Stimulated activated CD8-positive, alpha-beta memory T cell treated with anti-CD3 and anti-CD28 coated beads, Interleukin-7, amount 100 ng/mL, for 4 hours (primary cell): Measurements from ENCODE around the gene PNMA6F.
"Not testable (repeated sequence)": the region's sequence is repeated elsewhere in the genome, so short reads cannot be mapped to it uniquely, and the experiment has no call there.

Experiments
- DNase-seq, 2 donors: peaks; one replicate each; pipeline ENCODE4 v3.0.0-alpha.2; 2020; ENCODE audit warnings: low read depth in 2 of 2

The PNMA6F gene

GRCh38 chrX:153334654-153335295 is 13.2 kb upstream of the PNMA6F start:
- no peak for DNase-seq

GRCh38 chrX:153333821-153334653 is 12.5 kb upstream of the PNMA6F start, which contains the start of gene ZNF275:
Gene ZNF275 (plus strand): TSS chrX:153334153. CDS start chrX:153336680, 2,527 bp downstream.
- DNase-seq, result peak; percentile 55 to 71

GRCh38 chrX:153333266-153333665 is 11.7 kb upstream of the PNMA6F start:
- no peak for DNase-seq

GRCh38 chrX:153327561-153327960 is 6.0 kb upstream of the PNMA6F start:
- no peak for DNase-seq

- DNase-seq, result no peak
Measured at GRCh38 chrX:153320555-153321184, 897 bp downstream of the PNMA6F start.

GRCh38 chrX:153320047-153320443 is 1.5 kb downstream of the PNMA6F start:
- DNase-seq, result not testable (repeated sequence)

GRCh38 chrX:153319295-153320046 is 2.1 kb downstream of the PNMA6F start:
- DNase-seq, result no peak

- no peak for DNase-seq
Measured at GRCh38 chrX:153318811-153319210, 2.8 kb downstream of the PNMA6F start.

- DNase-seq, result no peak
Measured at GRCh38 chrX:153317996-153318722, 3.4 kb downstream of the PNMA6F start.

- DNase-seq, result no peak
Measured at GRCh38 chrX:153317306-153317705, 4.3 kb downstream of the PNMA6F start.

GRCh38 chrX:153312842-153313241 is 8.7 kb downstream of the PNMA6F start:
- no peak for DNase-seq

- no peak for DNase-seq
Measured at GRCh38 chrX:153312041-153312440, 9.5 kb downstream of the PNMA6F start.

GRCh38 chrX:153310901-153311300 is 10.7 kb downstream of the PNMA6F start:
- DNase-seq, result no peak

GRCh38 chrX:153307276-153308178 is 14.0 kb downstream of the PNMA6F start:
- no peak for DNase-seq

GRCh38 chrX:153306527-153307115 is 14.9 kb downstream of the PNMA6F start:
- DNase-seq, result no peak

GRCh38 chrX:153305972-153306371 is 15.6 kb downstream of the PNMA6F start:
- no peak for DNase-seq

- DNase-seq, result no peak
Measured at GRCh38 chrX:153304988-153305736, 16.4 kb downstream of the PNMA6F start.

GRCh38 chrX:153303276-153304262 is 18.0 kb downstream of the PNMA6F start:
- DNase-seq, result no peak
